BE2C (cell line): ENCODE measurements around the gene DDAH1.

Experiments
- DNase-seq: peaks from one replicate; pipeline ENCODE4 v3.0.0-alpha.2; 2020
- H3K27me3 ChIP-seq: fragments of 250-450 bp; sonication (Bioruptor Pico); 2 replicates; pipeline ENCODE4 v1.5.1; 2020; ENCODE audit warnings: mild to moderate bottlenecking
- H3K36me3 ChIP-seq: fragments of 250-450 bp; sonication (Bioruptor Pico); 2 replicates; pipeline ENCODE4 v1.5.1; 2020; ENCODE audit warnings: mild to moderate bottlenecking
- H3K4me1 ChIP-seq: fragments of 250-450 bp; sonication (Bioruptor Pico); 2 replicates; pipeline ENCODE4 v1.5.1; 2020
- H3K4me3 ChIP-seq: 2 replicates; pipeline ENCODE4 v1.5.1; 2011; ENCODE audit warnings: low read depth, low read length
- H3K9me3 ChIP-seq: fragments of 250-450 bp; sonication (Bioruptor Pico); 2 replicates; pipeline ENCODE4 v1.5.1; 2020
- TF ChIP-seq, protein P1 (sequence below): IDR thresholded peaks from 2 replicates; pipeline ENCODE4 v1.5.1; 2012; ENCODE audit warnings: mild to moderate bottlenecking, low read depth, low read length

The DDAH1 gene

DNA sequence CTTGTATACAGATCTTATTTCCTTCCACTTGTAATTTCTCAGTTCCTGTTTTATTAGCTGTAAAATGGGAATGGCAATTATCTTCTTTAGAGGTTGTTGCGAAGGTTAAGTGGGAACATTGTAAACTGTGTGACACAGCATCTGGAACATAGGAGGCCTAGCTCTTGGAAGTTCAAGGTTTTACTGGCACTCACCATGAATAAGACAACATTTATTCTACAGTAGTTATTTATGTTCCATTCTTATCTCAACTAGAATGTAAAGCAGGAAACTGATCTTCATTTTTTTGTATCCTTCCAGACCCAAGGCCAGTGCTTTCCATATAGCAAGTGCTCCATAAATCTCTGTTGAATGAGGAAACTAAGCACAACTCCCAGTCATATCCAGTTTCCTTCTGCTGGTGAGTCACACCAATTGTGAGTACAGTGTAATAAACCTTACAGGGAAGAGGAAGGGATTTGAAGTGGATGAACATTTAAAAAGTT, 189.9 kb downstream of the DDAH1 start:
- H3K27me3 ChIP-seq = no peaks in the 10 kb centered on the region
- H3K36me3 ChIP-seq = no peaks in the 10 kb centered on the region
- TF ChIP-seq, protein P1, sequence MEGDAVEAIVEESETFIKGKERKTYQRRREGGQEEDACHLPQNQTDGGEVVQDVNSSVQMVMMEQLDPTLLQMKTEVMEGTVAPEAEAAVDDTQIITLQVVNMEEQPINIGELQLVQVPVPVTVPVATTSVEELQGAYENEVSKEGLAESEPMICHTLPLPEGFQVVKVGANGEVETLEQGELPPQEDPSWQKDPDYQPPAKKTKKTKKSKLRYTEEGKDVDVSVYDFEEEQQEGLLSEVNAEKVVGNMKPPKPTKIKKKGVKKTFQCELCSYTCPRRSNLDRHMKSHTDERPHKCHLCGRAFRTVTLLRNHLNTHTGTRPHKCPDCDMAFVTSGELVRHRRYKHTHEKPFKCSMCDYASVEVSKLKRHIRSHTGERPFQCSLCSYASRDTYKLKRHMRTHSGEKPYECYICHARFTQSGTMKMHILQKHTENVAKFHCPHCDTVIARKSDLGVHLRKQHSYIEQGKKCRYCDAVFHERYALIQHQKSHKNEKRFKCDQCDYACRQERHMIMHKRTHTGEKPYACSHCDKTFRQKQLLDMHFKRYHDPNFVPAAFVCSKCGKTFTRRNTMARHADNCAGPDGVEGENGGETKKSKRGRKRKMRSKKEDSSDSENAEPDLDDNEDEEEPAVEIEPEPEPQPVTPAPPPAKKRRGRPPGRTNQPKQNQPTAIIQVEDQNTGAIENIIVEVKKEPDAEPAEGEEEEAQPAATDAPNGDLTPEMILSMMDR = no peak
- DNase-seq = no peak
- peak overlapping the region; percentile 88 for H3K4me3 ChIP-seq
- no peaks in the 10 kb centered on the region for H3K4me1 ChIP-seq
- no peaks in the 10 kb centered on the region for H3K9me3 ChIP-seq

DNA sequence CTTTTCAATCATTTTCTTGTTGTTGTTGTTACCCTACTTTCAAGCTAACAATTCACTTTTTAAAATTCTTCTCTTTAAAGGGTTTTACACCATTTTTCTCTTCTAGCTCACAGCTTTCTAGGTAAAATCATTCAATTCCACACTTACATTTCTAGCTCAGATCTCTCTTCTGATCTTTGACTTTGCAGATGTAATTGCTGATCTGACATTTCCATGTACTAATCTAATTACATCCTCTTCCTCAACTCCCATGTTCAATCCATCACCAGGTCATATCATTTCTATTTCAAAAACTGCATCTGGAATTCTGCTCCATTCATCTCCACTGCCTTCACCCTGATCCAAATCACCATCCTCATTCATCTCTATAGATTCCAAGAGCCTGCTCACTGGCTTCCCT, 191.6 kb downstream of the DDAH1 start:
- no peak for DNase-seq
- Histone ChIP-seq H3K36me3 (no peaks in the 10 kb centered on the region), H3K9me3 (no peaks in the 10 kb centered on the region), H3K27me3 (no peaks in the 10 kb centered on the region), H3K4me1 (no peaks in the 10 kb centered on the region), H3K4me3 (no peak overlapping the region)
- TF ChIP-seq, protein P1 = no peak

DNA sequence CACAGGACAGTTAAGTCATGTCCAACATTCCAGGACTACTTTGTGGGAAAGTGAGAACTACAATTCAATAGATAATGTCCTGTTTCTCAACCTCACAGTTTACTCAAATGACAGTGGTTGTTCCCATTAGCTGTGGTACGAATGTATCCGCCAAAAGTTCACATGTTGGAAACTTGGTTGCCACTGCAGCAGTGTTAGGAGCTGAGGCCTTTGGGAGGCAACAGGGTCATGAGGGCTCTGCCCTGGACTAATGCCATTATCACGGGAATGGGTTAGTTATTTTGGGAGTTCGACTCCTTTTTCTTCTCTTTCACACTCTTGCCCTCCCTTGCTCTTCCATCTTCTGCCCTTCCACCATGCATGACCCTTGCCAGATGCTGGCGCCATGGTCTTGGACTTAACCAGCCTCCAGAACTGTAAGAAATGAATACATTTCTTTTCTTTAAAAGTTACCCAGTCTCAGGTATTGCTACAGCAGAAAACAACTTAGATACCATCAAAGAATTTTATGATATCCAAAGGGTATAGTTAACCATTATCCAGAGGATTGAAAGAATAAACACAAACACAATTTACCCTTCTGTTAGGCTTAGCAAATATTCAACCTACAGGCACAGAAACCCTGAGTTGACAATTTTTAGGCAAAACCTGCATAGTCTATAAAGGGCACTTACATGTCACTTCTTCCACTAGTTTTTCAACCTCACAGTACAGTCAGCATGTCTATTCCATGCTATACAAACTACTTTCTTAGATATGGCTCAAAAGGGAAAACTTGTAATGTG, 196.0 kb downstream of the DDAH1 start:
- no peak for DNase-seq
- H3K36me3 ChIP-seq = no peaks in the 10 kb centered on the region
- TF ChIP-seq, protein P1 = no peak

More for the DNA sequence above, 196.0 kb downstream of the DDAH1 start:
- no peak overlapping the region for H3K4me3 ChIP-seq
- H3K27me3 ChIP-seq = no peaks in the 10 kb centered on the region
- H3K9me3 ChIP-seq = no peaks in the 10 kb centered on the region
- H3K4me1 ChIP-seq = no peaks in the 10 kb centered on the region
